Left lobe of liver (tissue), 2 donors: ENCODE results near the gene TPST2. TPM values are rescaled to one million over a fixed set of nuclear protein-coding genes. Genes with fewer than 3 reads are reported as not detected.

Experiments
- ATAC-seq: fragments of 200-7000 bp; cut with Tn5 transposase; one replicate; pipeline ENCODE4 v1.9.1; 2020; ENCODE audit warnings: mild to moderate bottlenecking, moderate library complexity
- DNase-seq: peaks from one replicate; pipeline ENCODE4 v3.0.0-alpha.2; 2020; ENCODE audit warnings: low spot score
- total RNA-seq: library from RNA; stranded (reverse); gene quantifications from one replicate; pipeline ENCODE4 v1.2.1, GENCODE V29; 2021
- donor health status: DM: no; HTN: no; CAD: no; lungs with moderate emphysema.
- donor health status: DM: no; HTN: yes; CAD: no.

TPST2 gene
- total RNA-seq, 1 donor from 2014 or later, result 71.9 TPM

DNA sequence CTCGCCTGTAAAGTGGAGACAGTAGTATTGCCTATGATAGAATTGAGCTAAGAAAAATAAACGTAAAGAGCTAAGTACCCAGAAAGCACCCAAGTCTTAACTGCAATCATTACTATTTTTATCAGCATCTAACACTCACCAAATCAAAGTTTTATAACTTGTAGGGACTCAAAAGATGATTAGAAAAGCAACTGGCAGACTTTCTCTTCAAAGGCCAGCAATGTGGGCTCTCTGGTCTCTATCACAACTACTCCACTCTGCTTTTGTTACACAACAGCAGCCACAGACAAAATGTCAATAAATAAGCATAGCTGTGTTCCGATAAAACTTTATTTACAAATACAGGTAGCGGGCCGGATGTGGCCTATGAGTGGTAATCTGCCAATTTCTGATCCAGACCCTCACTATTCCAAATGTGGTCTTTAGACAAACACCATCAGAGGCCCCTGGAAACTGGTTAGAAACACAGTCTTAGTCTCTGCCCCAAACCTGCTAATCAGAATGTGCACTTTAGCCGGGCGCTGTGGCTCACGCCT lies 8.2 kb downstream of the TPST2 start:
- DNase-seq (no peak), ATAC-seq (no peak)

DNA sequence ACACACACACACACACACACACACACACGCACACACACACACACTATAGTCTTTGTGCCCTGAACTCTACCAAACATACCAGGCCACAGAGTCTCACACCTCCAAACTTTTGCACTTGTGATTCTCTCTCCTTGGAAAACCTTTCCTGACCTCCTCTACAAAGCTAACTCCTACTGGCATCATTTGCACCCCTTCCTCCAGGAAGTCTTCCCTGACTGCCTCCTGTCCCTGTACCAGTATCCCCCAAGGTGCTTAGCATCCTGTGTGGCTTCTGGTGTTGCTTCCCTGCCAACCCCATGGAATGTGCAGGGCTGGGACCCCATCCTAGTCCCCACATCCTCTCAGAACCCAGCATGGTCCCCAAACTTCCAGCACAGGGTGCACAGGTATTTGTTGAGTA lies 8.9 kb downstream of the TPST2 start:
- no peak for DNase-seq
- ATAC-seq, result no peak

DNA sequence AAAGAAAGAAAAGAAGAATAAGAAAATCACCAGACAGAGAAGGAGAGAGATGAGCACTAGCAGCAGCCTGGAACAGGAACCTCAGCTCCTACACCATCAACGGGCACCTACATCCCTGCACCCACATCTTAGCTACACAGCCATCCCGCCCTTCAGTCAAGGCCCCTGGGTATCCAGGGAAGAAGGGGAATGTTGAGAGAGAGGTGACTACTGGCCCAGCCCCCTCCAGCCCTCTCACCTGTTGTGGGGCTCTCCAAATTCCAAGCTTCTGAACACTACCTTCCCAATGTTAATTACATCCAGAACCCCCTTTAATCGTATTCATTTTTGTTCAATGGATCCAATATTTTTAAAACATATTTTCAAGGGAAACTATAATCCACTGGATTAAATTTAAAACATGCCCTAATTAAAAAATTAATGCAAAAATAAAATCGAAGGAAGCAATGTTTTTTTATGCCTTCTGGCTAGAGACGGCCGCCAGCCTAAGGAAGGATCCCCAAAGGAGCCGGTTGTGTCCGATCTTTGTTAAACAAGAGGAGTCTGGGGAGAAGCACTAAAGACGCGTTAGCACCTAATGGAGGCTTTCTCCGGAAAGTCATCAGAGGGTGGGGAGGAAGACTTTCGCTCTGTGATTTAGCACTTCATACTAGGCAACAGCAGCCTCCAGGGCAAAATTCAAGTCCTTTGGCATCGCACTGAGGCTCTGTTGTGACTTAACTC lies 9.5 kb downstream of the TPST2 start:
- ATAC-seq, result no peak
- DNase-seq, result no peak

DNA sequence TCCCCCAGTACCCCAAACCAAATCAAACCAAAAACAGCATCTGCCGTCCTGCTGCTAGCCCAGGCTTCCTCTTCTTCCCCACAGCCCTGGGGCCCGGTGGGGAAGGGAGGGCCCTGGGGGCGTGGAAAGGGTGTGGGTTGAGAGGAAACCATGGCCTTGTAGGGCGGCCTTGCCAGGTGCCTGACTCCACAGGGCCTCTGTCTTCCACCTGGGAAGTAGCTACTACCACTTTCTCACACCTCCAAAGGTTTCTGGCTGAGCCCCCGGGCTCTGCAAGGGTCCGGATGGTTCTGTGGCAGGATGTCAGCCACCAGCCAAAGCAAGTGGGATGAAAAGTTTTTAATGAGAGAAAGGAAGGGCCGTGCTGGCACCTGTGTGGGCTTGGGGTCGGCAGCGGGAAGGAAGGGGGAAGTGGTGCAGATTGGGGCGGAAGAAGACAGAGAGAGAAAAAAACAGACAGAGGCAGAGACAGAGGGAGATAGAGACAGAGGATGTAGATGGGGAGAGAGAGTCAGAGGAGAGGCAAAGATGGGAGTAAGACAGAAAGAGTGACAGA lies 10.5 kb downstream of the TPST2 start:
- ATAC-seq (peak; percentile 40), DNase-seq (no peak)

DNA sequence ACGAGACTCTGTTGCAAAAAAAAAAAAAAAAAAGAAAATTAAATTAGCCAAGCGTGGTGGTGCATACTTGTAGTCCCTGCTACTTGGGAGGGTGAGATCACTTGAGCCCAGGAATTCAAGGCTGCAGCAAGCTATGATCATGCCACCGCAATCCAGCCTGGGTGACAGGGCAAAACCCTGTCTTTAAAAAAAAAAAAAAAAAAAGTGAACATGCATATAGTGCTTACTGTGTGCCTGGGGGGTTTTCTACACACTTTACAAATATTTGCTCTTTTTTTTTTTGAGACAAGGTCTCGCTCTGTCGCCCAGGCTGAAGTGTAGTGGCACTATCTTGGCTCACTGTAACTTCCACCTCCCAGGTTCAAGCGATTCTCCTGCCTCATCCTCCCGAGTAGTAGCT lies 12.9 kb downstream of the TPST2 start:
- ATAC-seq (no peak), DNase-seq (no peak)

DNA sequence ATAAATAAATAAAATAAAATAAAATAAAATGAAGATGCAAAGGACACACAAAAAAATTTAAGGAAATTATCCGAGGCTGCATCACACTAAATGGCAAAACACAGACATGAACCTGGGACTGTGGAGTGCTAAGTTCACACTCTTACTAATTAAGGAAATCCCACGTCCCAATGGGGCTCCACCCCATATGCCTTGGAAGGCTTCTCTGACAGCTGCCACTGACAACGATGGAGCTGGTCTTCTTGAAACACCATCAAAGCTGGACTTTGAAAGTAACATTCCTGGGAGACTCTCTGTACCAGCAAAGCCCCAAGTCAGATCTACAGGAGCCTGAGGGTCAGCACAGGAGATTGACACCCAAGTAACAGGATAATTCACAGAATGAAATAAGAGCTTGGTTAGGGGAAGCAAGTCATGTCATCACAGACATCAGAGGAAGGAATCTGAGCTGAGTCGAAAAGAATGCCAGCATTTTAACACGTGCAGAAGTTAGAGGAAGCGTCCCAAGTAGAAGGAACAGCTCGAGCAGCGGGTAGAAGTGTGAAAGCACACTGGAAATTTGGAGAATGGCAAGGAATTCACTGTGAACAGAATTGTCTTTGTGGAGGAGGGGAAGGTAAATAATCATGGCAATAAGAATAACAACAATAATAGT lies 13.8 kb downstream of the TPST2 start:
- DNase-seq (no peak), ATAC-seq (no peak)

DNA sequence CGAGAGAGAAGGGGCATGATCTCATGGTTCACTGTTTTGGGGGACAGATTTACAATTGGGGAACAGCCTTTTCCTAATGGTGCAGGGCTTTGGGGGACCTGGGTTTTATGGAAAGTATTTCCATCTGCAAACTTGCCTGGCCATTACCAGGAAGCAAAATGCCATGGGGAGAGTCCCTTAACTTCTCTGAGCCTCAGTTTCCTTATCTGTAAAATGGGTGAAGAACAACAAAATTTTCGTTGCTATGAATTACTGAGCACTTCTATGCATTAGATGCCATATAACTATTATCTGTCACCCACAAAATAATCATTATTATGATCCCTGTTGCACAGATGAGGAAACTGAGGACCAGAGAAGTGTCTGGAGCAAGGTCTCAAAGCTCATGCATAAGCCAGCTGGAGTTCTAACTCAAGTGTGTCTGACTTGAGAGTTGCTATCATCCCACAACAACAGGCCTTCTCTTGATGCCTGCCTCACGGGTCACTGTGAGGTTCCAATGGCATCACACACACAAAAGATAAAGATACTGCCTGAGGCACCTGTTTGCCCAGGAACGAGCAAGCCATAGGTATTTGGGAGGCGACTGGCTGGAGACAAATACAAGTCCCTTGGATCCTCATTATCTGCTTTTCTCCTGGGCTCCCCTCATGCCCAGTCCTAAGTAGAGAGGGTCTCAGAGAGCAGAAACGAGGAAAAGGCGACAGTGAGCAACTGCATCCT lies 15.8 kb downstream of the TPST2 start:
- DNase-seq, result no peak

DNA sequence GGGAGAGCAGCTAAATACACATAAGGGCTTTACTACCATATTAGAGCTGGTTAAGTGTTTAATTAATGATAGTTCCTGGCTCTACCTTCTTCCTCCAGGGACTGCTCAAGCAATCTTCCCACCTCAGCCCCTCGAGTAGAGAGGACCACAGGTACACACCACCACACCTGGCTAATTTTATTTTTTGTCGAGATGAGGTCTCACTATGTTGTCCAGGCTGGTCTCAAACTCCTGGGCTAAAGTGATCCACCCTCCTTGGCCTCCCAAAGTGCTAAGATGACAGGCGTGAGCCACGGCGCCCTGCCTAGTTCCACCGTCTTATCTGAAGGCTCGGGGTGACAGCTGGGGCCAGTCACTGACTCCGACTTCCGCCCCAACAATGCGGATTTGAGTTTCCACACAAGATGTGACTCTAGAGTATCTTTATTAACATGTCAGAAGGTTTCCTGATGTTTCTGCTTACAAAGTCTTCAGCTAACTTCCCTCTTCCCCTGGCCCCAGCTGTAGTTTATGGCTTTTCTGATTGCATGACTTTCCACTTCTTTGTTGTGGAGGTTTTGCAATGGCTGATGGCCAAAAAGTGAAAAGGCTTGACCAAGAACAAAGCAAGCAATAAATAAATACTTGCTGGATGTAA lies 16.8 kb downstream of the TPST2 start:
- ATAC-seq, result peak; percentile 58
- no peak for DNase-seq

More for the DNA sequence above, 15.8 kb downstream of the TPST2 start:
- no peak for ATAC-seq

DNA sequence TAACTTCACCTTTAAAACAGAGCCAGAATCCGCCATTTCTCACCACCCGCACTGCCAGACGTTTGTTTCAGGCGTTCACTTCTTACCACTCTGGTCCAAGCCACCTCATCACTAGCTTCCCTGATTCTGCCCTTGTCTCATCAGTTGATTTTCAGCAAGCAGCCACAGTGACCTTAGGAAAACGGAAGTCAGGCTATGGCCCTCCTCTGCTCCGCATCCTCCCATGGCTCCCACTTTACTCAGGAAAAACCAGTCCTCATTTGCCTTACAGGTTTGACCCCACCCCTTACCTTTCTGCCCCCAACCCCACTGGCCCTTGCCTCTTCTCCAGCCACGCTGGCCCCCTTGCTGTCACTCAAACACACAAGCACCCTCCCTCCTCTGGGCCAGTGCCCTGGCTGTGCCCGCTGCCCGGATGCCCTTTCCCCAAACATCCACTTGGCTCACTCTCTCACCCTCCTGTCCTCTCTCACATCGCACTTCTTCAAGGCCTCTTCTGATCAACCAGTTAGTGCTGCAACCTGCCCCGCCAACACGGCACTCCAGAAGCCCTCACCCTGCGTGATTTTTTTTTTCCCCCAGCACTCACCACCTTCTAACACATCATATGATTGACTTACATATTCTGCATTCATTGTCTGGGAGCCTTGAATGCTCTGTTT lies 18.9 kb downstream of the TPST2 start:
- ATAC-seq, result peak; percentile 12
- no peak for DNase-seq

DNA sequence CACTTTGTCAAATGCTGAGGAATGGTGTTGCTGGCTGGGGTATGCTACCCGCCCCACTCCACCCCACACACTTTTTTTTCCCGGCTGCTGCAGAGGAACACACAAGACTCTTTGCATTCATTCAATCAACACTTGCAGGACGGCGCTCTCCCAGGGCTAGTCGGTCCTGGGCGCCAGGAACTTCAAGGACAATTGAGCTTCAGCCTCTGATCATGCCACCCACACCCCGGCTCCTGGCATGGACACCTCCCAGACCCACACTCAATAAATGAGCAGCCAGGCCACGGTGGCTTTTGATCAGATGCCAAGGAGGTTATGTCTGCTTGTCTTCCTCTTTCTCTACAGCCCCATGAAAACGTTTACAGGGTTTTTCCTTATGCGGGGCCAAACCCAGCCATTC lies 19.8 kb downstream of the TPST2 start:
- ATAC-seq (peak; percentile 18), DNase-seq (no peak)

DNA sequence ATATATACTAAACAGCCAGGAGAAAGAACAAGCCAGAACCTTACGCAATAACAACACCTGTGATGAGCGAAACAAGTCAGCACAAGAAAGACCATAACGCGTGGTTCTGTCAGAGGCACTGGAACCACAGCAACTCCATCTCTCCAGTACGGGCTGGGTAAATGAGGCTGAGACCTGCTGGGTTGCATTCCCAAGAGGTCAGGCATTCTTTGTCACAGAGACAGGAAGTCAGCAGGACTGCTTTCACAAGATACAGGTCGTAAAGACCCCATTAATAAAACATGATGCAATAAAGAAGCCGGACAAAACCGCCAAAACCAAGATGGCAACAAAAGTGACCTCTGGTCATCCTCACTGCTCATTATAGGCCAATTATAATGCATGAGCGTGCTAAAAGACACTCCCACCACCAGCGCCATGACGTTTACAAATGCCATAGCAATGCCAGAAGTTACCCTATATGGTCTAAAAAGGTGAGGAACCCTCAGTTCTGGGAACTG lies 21.7 kb downstream of the TPST2 start:
- ATAC-seq (peak; percentile 6), DNase-seq (no peak)

DNA sequence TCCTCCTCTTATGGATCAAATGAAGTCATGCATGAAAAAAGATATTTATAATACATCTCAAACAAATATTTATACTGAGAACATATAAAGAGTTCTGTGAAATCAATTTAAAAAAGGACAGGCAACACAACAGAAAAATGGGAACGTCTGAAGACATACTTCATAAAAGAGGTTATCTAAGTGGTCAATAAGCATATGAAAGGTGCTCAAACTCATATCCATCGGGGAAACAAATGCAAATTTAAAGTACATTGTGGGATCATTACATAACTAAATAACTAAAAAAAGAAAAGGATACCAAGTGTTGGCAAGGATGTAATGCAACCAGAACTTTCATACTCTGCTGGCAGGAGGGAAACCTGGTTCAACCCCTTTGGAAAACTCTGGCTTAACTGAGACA lies 22.3 kb downstream of the TPST2 start:
- DNase-seq (no peak), ATAC-seq (no peak)

DNA sequence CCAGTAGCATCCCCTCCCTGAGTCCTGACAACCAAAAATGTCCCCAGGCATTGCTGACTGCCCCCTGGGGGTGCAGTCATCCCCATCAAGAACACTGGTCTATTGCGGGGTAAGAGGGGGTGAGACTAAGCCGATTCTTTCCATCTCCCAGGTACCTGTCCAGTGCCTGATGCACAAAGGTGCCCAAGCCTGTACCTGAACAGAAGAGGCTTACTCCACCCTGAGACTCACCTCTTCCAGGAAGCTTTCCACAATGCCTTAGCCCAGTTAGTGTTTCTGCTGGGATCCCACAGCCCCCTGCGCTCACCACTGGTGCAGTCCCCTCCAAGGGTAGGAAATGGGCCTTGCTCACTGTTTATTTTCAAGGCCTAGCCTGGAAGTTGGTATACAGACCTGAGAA lies 22.9 kb downstream of the TPST2 start:
- DNase-seq, result no peak

DNA sequence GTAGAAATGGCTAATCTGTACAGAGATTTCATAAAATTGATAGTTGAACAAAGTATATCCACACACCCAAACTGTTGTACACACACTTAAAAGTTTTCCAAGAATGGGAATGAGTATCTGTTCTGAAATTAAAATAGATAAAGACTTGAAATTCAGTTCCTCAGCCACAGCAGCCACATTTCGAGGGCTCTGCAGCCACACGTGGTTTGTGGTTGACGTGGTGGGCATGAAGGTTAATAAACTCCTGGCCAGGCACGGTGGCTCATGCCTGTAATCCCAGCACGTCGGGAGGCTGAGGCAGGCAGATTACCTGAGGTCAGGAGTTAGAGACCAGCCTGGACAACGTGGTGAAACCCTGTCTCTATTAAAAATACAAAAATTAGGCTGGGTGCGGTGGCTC lies 24.0 kb downstream of the TPST2 start:
- DNase-seq (no peak), ATAC-seq (no peak)

More for the DNA sequence above, 22.9 kb downstream of the TPST2 start:
- no peak for ATAC-seq

DNA sequence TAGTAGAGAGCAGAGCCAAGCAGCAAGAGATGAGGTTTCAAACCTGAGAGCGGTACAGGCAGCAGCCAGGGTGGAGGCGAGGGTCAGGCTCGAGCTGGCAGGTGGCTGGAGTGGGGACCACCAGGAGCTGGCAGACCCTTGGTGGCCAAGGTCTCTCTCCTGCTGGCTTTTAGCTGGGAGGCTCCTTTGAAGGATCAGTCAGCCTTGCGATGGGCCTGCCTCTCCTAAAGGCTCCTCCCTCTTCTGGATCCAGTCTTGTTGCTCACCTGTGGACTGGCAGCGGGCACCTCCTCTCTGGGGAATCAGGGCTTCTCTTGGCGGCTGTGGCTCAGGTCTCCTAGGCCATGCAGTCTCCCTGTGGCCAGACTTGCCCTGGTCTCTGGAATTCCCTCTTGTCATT lies 24.8 kb downstream of the TPST2 start:
- DNase-seq (no peak), ATAC-seq (no peak)

DNA sequence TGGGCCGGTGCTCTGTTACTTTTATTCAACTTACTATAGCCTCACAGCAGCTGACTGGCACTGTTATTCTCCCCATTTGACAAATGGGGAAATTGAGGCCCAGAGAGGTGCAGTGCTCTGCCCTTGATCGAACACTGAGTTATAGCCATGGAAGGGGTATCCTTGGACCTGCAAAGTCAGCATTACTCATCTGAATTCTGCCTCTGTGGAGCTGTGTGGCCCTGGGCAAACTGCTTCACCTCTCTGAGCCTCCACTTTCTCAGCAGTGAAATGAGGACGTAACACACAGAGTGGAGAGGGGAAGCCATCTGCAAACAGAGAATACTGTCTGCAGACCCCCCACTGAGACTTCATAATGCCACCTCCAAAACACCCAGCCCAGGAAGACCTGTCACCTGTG lies 25.3 kb downstream of the TPST2 start:
- ATAC-seq (no peak), DNase-seq (no peak)

DNA sequence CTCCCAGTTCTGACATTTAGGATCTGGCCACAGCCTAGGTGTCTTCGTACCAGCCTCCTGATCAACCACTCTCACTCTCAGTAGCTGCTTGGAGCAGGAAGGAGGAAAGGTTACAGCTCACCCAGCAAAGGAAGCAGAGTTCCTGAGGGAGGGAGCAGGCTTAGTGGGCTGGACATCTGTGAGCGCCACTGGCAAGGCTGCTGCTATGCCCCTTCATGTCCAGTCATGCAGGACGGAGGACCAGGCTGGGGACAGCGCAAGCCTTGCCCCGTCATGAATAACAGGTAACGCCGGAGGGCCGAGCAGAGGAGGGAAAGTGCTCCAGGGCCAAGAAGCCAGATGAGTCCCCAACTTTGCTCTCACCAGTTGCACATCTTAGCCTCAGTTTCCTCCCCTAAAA lies 25.8 kb downstream of the TPST2 start:
- no peak for ATAC-seq
- DNase-seq, result no peak

DNA sequence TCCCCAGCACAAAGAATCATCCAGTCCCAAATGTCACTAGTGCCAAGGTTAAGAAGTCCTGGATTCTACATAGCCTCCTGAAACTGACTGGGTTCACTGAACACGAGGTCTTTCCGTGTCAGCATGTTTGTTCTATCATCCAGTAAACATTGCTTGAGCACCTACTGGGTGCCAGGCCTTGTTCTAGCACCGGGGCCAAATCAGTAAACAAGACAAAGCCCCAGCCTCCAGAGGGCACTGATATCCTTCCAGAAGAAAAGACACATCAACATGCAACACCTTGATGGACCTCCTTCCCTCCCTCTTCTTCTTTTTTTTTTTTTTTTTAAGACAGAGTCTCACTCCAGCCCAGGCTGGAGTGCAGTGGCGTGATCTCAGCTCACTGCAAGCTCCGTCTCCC lies 26.9 kb downstream of the TPST2 start:
- ATAC-seq, result peak; percentile 33
- DNase-seq, result peak; percentile 68

DNA sequence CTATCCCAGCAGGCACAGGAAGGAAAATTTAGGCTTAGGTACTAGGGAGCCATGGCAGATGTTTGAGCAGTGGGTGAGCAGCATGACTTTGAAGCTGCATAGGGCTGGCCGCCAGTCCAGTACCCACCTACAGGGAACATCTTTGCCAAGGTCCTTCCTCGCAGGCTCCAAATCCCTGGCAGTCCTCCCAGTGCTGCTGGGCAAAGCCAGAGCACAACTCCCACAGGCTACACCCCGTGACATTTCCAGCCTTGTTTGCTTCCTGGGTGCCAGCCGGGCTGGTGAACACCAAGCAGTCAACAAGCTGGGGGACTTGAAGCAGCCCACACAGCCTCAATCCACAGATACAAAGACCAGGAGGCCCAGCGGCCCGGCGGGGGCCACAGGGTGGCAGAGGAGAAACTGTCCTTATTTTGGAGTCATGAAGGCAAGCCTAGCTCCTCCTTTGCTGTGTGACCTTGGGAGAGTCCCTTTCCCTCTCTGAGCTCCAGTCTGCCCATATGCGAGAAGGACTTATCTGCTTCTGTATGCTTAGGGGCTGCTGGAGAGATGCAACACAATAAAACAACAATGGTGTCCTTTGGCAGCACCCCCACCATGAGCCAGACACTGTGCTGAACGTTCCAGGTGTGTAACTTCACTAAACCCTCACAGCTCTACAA lies 28.0 kb downstream of the TPST2 start:
- DNase-seq (peak; percentile 95), ATAC-seq (peak; percentile 65)
